ENCODE measurements around the gene PIP5K1B.

The PIP5K1B gene

GRCh38 chr9:68978066-68978465 is 273.0 kb downstream of the PIP5K1B start:
- Histone ChIP-seq H3K4me1 (ENCODE audit: control insufficient read depth, low read length) (peaks cover 41% of the 10 kb centered on the region), H3F3A (ENCODE audit: control insufficient read depth, insufficient read depth) (no peaks in the 10 kb centered on the region; the same call in 1 of the 2 replicates), H4K20me1 (ENCODE audit: control insufficient read depth, insufficient read depth, low read depth, low read length) (no peaks in the 10 kb centered on the region), H3K36me3 (ENCODE audit: control insufficient read depth, low read length) (no peaks in the 10 kb centered on the region), H3K9me2 (replicated peaks; ENCODE audit: control insufficient read depth, low read length) (no peaks in the 10 kb centered on the region), H3K27ac (ENCODE audit: low read depth, low read length) (no peak overlapping the region), H3K79me2 (ENCODE audit: control insufficient read depth, low read length) (no peaks in the 10 kb centered on the region), H3K27me3 (ENCODE audit: control insufficient read depth, low read length) (no peaks in the 10 kb centered on the region), H3K9me3 (ENCODE audit: control insufficient read depth, insufficient read depth, low read length) (no peaks in the 10 kb centered on the region), H3K4me2 (ENCODE audit: low read length) (no peak overlapping the region), H3K4me3 (ENCODE audit: low read length) (no peak overlapping the region)
- TF ChIP-seq, protein P1, sequence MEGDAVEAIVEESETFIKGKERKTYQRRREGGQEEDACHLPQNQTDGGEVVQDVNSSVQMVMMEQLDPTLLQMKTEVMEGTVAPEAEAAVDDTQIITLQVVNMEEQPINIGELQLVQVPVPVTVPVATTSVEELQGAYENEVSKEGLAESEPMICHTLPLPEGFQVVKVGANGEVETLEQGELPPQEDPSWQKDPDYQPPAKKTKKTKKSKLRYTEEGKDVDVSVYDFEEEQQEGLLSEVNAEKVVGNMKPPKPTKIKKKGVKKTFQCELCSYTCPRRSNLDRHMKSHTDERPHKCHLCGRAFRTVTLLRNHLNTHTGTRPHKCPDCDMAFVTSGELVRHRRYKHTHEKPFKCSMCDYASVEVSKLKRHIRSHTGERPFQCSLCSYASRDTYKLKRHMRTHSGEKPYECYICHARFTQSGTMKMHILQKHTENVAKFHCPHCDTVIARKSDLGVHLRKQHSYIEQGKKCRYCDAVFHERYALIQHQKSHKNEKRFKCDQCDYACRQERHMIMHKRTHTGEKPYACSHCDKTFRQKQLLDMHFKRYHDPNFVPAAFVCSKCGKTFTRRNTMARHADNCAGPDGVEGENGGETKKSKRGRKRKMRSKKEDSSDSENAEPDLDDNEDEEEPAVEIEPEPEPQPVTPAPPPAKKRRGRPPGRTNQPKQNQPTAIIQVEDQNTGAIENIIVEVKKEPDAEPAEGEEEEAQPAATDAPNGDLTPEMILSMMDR (IDR thresholded peaks at IDR 0.05; ENCODE audit: low read depth, low read length, poor library complexity, severe bottlenecking) = no peak
- TF ChIP-seq EZH2phosphoT487 (IDR thresholded peaks at IDR 0.05; ENCODE audit: borderline replicate concordance, low read length) = no peak

GRCh38 chr9:68978501-68978900 is 273.5 kb downstream of the PIP5K1B start:
- TF ChIP-seq EZH2phosphoT487 (IDR thresholded peaks at IDR 0.05; ENCODE audit: borderline replicate concordance, low read length) = no peak
- TF ChIP-seq, protein P1 (IDR thresholded peaks at IDR 0.05; ENCODE audit: low read depth, low read length, poor library complexity, severe bottlenecking) = no peak
- Histone ChIP-seq H3K9me3 (ENCODE audit: control insufficient read depth, insufficient read depth, low read length) (no peaks in the 10 kb centered on the region), H3K4me1 (ENCODE audit: control insufficient read depth, low read length) (peaks cover 45% of the 10 kb centered on the region), H3K27ac (ENCODE audit: low read depth, low read length) (no peak overlapping the region), H3K4me3 (ENCODE audit: low read length) (no peak overlapping the region), H3K9me2 (replicated peaks; ENCODE audit: control insufficient read depth, low read length) (no peaks in the 10 kb centered on the region), H3F3A (ENCODE audit: control insufficient read depth, insufficient read depth) (no peaks in the 10 kb centered on the region; the same call in 1 of the 2 replicates), H3K27me3 (ENCODE audit: control insufficient read depth, low read length) (no peaks in the 10 kb centered on the region), H3K79me2 (ENCODE audit: control insufficient read depth, low read length) (no peaks in the 10 kb centered on the region), H3K4me2 (ENCODE audit: low read length) (no peak overlapping the region), H3K36me3 (ENCODE audit: control insufficient read depth, low read length) (no peaks in the 10 kb centered on the region), H4K20me1 (ENCODE audit: control insufficient read depth, insufficient read depth, low read depth, low read length) (no peaks in the 10 kb centered on the region)

GRCh38 chr9:68979538-68980314 is 274.7 kb downstream of the PIP5K1B start:
- Histone ChIP-seq H3K4me3 (ENCODE audit: low read length) (no peak overlapping the region), H3K9me3 (ENCODE audit: control insufficient read depth, insufficient read depth, low read length) (no peaks in the 10 kb centered on the region), H3F3A (ENCODE audit: control insufficient read depth, insufficient read depth) (no peaks in the 10 kb centered on the region; the same call in 1 of the 2 replicates), H3K79me2 (ENCODE audit: control insufficient read depth, low read length) (no peaks in the 10 kb centered on the region), H3K4me2 (ENCODE audit: low read length) (no peak overlapping the region), H3K9me2 (replicated peaks; ENCODE audit: control insufficient read depth, low read length) (no peaks in the 10 kb centered on the region), H4K20me1 (ENCODE audit: control insufficient read depth, insufficient read depth, low read depth, low read length) (no peaks in the 10 kb centered on the region), H3K27ac (ENCODE audit: low read depth, low read length) (no peak overlapping the region), H3K36me3 (ENCODE audit: control insufficient read depth, low read length) (no peaks in the 10 kb centered on the region), H3K4me1 (ENCODE audit: control insufficient read depth, low read length) (peaks cover 46% of the 10 kb centered on the region), H3K27me3 (ENCODE audit: control insufficient read depth, low read length) (no peaks in the 10 kb centered on the region)
- no peak for TF ChIP-seq EZH2phosphoT487 (IDR thresholded peaks at IDR 0.05; ENCODE audit: borderline replicate concordance, low read length)
- TF ChIP-seq, protein P1 (IDR thresholded peaks at IDR 0.05; ENCODE audit: low read depth, low read length, poor library complexity, severe bottlenecking) = no peak
